Measurements from ENCODE around the gene DRG2.

DRG2 gene

GRCh38 chr17:18146980-18147379 is 59.2 kb downstream of the DRG2 start:
- H3K27ac ChIP-seq = no peak overlapping the region
- no peaks in the 10 kb centered on the region for H3K27me3 ChIP-seq (replicated peaks)
- DNase-seq = no peak
- TF ChIP-seq CTCF (IDR thresholded peaks at IDR 0.05; ENCODE audit: low read depth, low read length, missing control alignments) = no peak
- H3K36me3 ChIP-seq (replicated peaks) = no peaks in the 10 kb centered on the region
- in situ Hi-C loops (cut with HindIII; ENCODE audit: low pct_ligation_motif_present, low sequenced_read_pairs) = no loop called here
- H3K4me3 ChIP-seq (ENCODE audit: low read depth, low read length) = no peak overlapping the region

GRCh38 chr17:18148586-18148985 is 60.8 kb downstream of the DRG2 start:
- Histone ChIP-seq H3K27ac (no peak overlapping the region), H3K4me3 (ENCODE audit: low read depth, low read length) (no peak overlapping the region), H3K36me3 (replicated peaks) (no peaks in the 10 kb centered on the region), H3K27me3 (replicated peaks) (no peaks in the 10 kb centered on the region)
- no peak for TF ChIP-seq CTCF (IDR thresholded peaks at IDR 0.05; ENCODE audit: low read depth, low read length, missing control alignments)
- in situ Hi-C loops (cut with HindIII; ENCODE audit: low pct_ligation_motif_present, low sequenced_read_pairs) = no loop called here
- no peak for DNase-seq

- Histone ChIP-seq H3K27ac (no peak overlapping the region), H3K27me3 (replicated peaks) (no peaks in the 10 kb centered on the region), H3K36me3 (replicated peaks) (no peaks in the 10 kb centered on the region), H3K4me3 (ENCODE audit: low read depth, low read length) (no peak overlapping the region)
- TF ChIP-seq CTCF (IDR thresholded peaks at IDR 0.05; ENCODE audit: low read depth, low read length, missing control alignments) = no peak
- in situ Hi-C loops (cut with HindIII; ENCODE audit: low pct_ligation_motif_present, low sequenced_read_pairs) = no loop called here
- no peak for DNase-seq
Observed at GRCh38 chr17:18151290-18151689, 63.5 kb downstream of the DRG2 start.

GRCh38 chr17:18155179-18155578 is 67.4 kb downstream of the DRG2 start:
- TF ChIP-seq CTCF (IDR thresholded peaks at IDR 0.05; ENCODE audit: low read depth, low read length, missing control alignments) = no peak
- H3K36me3 ChIP-seq (replicated peaks) = no peaks in the 10 kb centered on the region
- no peak for DNase-seq
- no peak overlapping the region for H3K27ac ChIP-seq
- no peak overlapping the region for H3K4me3 ChIP-seq (ENCODE audit: low read depth, low read length)
- in situ Hi-C loops (cut with HindIII; ENCODE audit: low pct_ligation_motif_present, low sequenced_read_pairs) = no loop called here
- no peaks in the 10 kb centered on the region for H3K27me3 ChIP-seq (replicated peaks)

- no peak for DNase-seq
- TF ChIP-seq CTCF (IDR thresholded peaks at IDR 0.05; ENCODE audit: low read depth, low read length, missing control alignments) = no peak
- H3K4me3 ChIP-seq (ENCODE audit: low read depth, low read length) = no peak overlapping the region
- in situ Hi-C loops (cut with HindIII; ENCODE audit: low pct_ligation_motif_present, low sequenced_read_pairs) = no loop called here
- H3K36me3 ChIP-seq (replicated peaks) = no peaks in the 10 kb centered on the region
- H3K27me3 ChIP-seq (replicated peaks) = no peaks in the 10 kb centered on the region
- no peak overlapping the region for H3K27ac ChIP-seq
Observed at GRCh38 chr17:18156171-18156975, 68.6 kb downstream of the DRG2 start.

- H3K27ac ChIP-seq = no peak overlapping the region
- in situ Hi-C loops (cut with HindIII; ENCODE audit: low pct_ligation_motif_present, low sequenced_read_pairs) = no loop called here
- no peak overlapping the region for H3K4me3 ChIP-seq (ENCODE audit: low read depth, low read length)
- TF ChIP-seq CTCF (IDR thresholded peaks at IDR 0.05; ENCODE audit: low read depth, low read length, missing control alignments) = no peak
- no peaks in the 10 kb centered on the region for H3K27me3 ChIP-seq (replicated peaks)
- no peaks in the 10 kb centered on the region for H3K36me3 ChIP-seq (replicated peaks)
- no peak for DNase-seq
Observed at GRCh38 chr17:18156976-18157280, 69.2 kb downstream of the DRG2 start.
